ENCODE measurements around the gene GLB1L3. TPM values are rescaled to one million over a fixed set of nuclear protein-coding genes. Genes with fewer than 3 reads are reported as not detected.
A peak's percentile ranks its signal among the peaks of the same experiment; 100 is the strongest.

Gene GLB1L3
- total RNA-seq, 2 experiments from 2014 or later: 11.2 to 11.9 TPM

DNA sequence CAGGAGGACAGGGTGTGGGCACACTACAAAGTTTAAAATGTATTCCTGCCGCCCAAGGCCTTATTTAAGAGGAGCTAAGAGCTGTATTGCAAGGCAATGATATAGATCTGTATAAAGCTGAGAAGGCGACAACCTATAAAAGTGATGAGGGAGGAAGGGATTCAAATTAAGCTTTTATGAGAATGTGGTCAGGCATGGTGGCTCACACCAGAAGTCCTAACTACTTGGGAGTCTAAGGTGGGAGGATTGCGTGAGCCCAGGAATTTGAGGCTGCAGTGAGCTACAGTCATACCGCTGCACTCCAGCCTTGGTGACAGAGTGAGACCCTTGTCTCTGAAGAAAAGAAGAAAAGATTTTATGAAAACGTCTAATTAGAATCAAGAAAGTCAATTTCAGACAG lies 9.7 kb upstream of the GLB1L3 start:
- intact Hi-C loops (cut with micrococcal nuclease): no loop called here
- TF ChIP-seq, protein P1, sequence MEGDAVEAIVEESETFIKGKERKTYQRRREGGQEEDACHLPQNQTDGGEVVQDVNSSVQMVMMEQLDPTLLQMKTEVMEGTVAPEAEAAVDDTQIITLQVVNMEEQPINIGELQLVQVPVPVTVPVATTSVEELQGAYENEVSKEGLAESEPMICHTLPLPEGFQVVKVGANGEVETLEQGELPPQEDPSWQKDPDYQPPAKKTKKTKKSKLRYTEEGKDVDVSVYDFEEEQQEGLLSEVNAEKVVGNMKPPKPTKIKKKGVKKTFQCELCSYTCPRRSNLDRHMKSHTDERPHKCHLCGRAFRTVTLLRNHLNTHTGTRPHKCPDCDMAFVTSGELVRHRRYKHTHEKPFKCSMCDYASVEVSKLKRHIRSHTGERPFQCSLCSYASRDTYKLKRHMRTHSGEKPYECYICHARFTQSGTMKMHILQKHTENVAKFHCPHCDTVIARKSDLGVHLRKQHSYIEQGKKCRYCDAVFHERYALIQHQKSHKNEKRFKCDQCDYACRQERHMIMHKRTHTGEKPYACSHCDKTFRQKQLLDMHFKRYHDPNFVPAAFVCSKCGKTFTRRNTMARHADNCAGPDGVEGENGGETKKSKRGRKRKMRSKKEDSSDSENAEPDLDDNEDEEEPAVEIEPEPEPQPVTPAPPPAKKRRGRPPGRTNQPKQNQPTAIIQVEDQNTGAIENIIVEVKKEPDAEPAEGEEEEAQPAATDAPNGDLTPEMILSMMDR (IDR thresholded peaks at IDR 0.05): no peak
- ChIA-PET CTCF (interaction anchor here (2.5 kb wide), 1 partner anchor 10 kb away, joined by 10 read pairs; the partner anchor contains the start of gene GLB1L3), POLR2A (interaction anchor here (1.9 to 3.0 kb wide), 2 partner anchors 9 to 12 kb away, joined by 10 read pairs; partner anchors contain the start of genes ACAD8, GLB1L3 and THYN1)
- H3K4me1 Mint-ChIP-seq (ENCODE audit: low read depth): peaks cover 9% of the 10 kb centered on the region
- no peak for ATAC-seq
- DNase-seq: no peak
- no peaks in the 10 kb centered on the region for H3K27me3 Mint-ChIP-seq
- H3K27ac Mint-ChIP-seq: no peak overlapping the region
- no peak overlapping the region for H3K4me3 Mint-ChIP-seq
- H3K36me3 Mint-ChIP-seq (ENCODE audit: low read depth): no peaks in the 10 kb centered on the region
- H3K9me3 Mint-ChIP-seq: no peaks in the 10 kb centered on the region

DNA sequence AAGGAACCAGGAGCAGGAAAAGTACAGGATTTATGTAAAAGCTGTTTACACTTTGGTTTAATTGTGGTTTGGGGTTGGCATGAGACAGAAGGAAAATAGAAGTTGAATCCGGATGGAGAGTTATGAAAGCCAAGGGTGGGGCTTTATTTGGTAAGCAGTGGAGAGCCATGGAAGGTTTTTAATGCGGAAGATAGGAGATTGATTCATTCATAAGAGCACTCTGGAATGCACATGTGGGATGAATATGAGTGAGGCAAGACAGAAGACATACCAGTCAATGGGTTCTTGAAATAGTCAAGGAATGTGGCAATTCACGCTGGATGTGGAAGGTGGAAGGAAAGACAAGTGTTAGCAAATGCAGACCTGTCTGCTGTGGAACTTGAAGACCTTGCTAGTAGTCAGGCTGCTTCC lies 9.3 kb upstream of the GLB1L3 start:
- CTCF ChIA-PET: interaction anchor here (2.5 kb wide), 1 partner anchor 10 kb away, joined by 10 read pairs; the partner anchor contains the start of gene GLB1L3
- Mint-ChIP-seq H3K36me3 (ENCODE audit: low read depth) (no peaks in the 10 kb centered on the region), H3K4me1 (ENCODE audit: low read depth) (peaks cover 10% of the 10 kb centered on the region), H3K9me3 (no peaks in the 10 kb centered on the region), H3K27ac (no peak overlapping the region), H3K4me3 (no peak overlapping the region), H3K27me3 (no peaks in the 10 kb centered on the region)
- POLR2A ChIA-PET: interaction anchor here (1.9 to 3.0 kb wide), 2 partner anchors 9 to 13 kb away, joined by 10 read pairs; partner anchors contain the start of genes ACAD8, GLB1L3 and THYN1
- TF ChIP-seq, protein P1 (IDR thresholded peaks at IDR 0.05): no peak
- no peak for ATAC-seq
- DNase-seq: no peak
- intact Hi-C loops (cut with micrococcal nuclease): no loop called here

DNA sequence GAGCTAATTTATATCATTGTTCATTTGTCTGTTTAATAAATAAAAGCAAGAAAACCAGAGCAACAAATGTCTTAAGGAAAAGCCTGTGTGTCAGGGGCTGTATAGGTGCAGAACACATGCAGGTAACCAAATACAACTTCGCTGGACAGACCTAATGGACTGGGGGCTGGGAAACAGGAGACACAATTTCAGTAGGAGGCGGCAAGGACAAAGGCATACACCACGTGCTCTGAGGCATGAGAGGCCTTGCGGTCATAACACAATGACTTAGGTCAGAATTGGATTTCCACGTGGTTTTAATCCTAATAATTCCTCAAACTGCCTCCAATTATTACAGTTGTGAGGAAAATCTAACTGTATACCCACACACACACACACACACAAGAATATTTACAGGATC lies 8.7 kb upstream of the GLB1L3 start:
- H3K9me3 Mint-ChIP-seq: no peaks in the 10 kb centered on the region
- no peak overlapping the region for H3K27ac Mint-ChIP-seq
- H3K4me1 Mint-ChIP-seq (ENCODE audit: low read depth): peaks cover 13% of the 10 kb centered on the region
- DNase-seq: no peak
- H3K36me3 Mint-ChIP-seq (ENCODE audit: low read depth): peaks cover 2% of the 10 kb centered on the region
- intact Hi-C loops (cut with micrococcal nuclease): no loop called here
- H3K4me3 Mint-ChIP-seq: no peak overlapping the region
- CTCF ChIA-PET: interaction anchor here (2.5 kb wide), 1 partner anchor 9 kb away, joined by 10 read pairs; the partner anchor contains the start of gene GLB1L3
- no peak for ATAC-seq
- POLR2A ChIA-PET: interaction anchor here (3.0 kb wide), 1 partner anchor 13 kb away, joined by 10 read pairs; the partner anchor contains the start of genes ACAD8 and THYN1
- H3K27me3 Mint-ChIP-seq: no peaks in the 10 kb centered on the region
- TF ChIP-seq, protein P1 (IDR thresholded peaks at IDR 0.05): no peak

DNA sequence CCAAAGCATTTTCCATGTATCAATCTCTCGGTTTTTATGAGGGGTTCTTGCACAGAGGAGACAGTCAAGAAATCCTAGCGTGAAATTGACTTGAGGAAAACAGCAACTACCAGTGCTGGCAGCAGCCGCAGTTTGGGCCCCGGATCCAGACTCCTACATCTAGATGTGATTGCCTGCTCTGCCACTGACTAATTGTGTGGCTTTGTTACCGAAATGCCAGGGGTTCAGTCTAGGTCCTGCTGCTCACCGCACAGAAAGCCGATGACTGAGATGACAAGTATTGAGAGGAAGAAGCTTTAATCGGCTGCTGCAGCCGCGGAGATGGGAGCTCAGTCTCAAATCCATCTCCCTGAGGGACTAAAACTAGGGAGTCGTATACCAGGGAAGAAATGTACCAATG lies 8.2 kb upstream of the GLB1L3 start:
- intact Hi-C loops (cut with micrococcal nuclease): no loop called here
- ATAC-seq (no peak), DNase-seq (no peak)
- TF ChIP-seq, protein P1 (IDR thresholded peaks at IDR 0.05): no peak
- Mint-ChIP-seq H3K9me3 (no peaks in the 10 kb centered on the region), H3K36me3 (ENCODE audit: low read depth) (peaks cover 5% of the 10 kb centered on the region), H3K27ac (no peak overlapping the region), H3K4me3 (no peak overlapping the region), H3K27me3 (no peaks in the 10 kb centered on the region), H3K4me1 (ENCODE audit: low read depth) (peaks cover 17% of the 10 kb centered on the region)
- ChIA-PET CTCF (interaction anchor here (2.5 kb wide), 1 partner anchor 9 kb away, joined by 10 read pairs; the partner anchor contains the start of gene GLB1L3), POLR2A (no interaction called here)

DNA sequence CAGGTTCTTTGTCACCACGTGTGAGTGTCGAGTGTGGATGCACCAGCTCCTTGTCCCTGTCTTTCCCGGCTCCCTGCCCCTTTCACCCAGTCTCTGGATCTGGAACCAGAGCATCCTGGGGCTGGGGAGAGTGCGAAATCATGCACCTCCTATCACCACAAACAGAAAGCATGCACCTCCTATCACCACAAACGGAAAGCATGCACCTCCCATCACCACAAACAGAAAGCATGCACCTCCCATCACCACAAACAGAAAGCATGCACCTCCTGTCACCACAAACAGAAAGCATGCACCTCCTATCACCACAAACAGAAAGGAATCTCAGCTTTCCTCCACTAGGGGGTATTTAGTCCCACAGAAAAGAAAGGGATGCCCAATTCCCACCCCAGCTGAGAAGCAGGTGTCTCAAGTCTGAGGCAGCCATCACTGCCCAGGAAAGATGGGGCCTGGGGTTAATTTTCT lies 5.9 kb upstream of the GLB1L3 start:
- Mint-ChIP-seq H3K9me3 (no peaks in the 10 kb centered on the region), H3K27me3 (no peaks in the 10 kb centered on the region), H3K36me3 (ENCODE audit: low read depth) (peaks cover 5% of the 10 kb centered on the region), H3K27ac (peak overlapping the region; percentile 14), H3K4me1 (ENCODE audit: low read depth) (peaks cover 33% of the 10 kb centered on the region), H3K4me3 (no peak overlapping the region)
- ATAC-seq (peak; percentile 40), DNase-seq (peak; percentile 19)
- POLR2A ChIA-PET: interaction anchor here (0.6 to 0.9 kb wide), 3 partner anchors 12 to 392 kb away, joined by 3 to 5 read pairs (median 3); no protein-coding TSS in a partner anchor
- intact Hi-C loops (cut with micrococcal nuclease): no loop called here
- CTCF ChIA-PET: interaction anchor here (0.8 kb wide), 1 partner anchor 8 kb away, joined by 3 read pairs; no protein-coding TSS in a partner anchor
- TF ChIP-seq, protein P1 (IDR thresholded peaks at IDR 0.05): no peak
